CD4-positive, alpha-beta T cell (primary cell): ENCODE measurements around the gene TMEM132A. TPM values are rescaled to one million over a fixed set of nuclear protein-coding genes. Genes with fewer than 3 reads are reported as not detected.

Experiments used
- ATAC-seq: fragments of 200-7000 bp; cut with Tn5 transposase; one replicate; pipeline ENCODE4 v1.10.0; 2022; ENCODE audit warnings: mild to moderate bottlenecking; ENCODE audit not compliant: poor library complexity
- CTCF ChIA-PET: fragments of 350-600 bp; sonication (Branson Sonifier 250); formaldehyde crosslinking; loops from one replicate; lab custom pipeline; 2021; ENCODE audit warnings: antibody characterized with exemption, inconsistent platforms; lab: Charles Lee
- POLR2A ChIA-PET: fragments of 350-600 bp; sonication (Branson Sonifier 250); formaldehyde crosslinking; loops from one replicate; lab custom pipeline; 2021; ENCODE audit warnings: antibody characterized with exemption, inconsistent platforms; lab: Charles Lee
- DNase-seq, 14 experiments: peaks; one replicate each; pipeline ENCODE4 v3.0.0-alpha.2; 2013 to 2020; ENCODE audit warnings: mixed read lengths in 2 of 14
- H3K27ac ChIP-seq, 2 donors: one replicate each; pipeline versions ENCODE4 v1.5.1 to v1.7.0; 2013; ENCODE audit warnings: low read length in 2 of 2, low read depth in 1 of 2, mild to moderate bottlenecking in 1 of 2
- H3K27me3 ChIP-seq, 2 experiments: 1 replicate in 1 of 2; 2 replicates in 1 of 2; pipeline versions ENCODE4 v1.6.1 to v1.7.0; 2013; ENCODE audit warnings: low read length in 2 of 2, control low read depth in 1 of 2, mild to moderate bottlenecking in 1 of 2, moderate library complexity in 1 of 2; ENCODE audit not compliant: insufficient read depth in 2 of 2, control insufficient read depth in 1 of 2
- H3K36me3 ChIP-seq: one replicate; pipeline ENCODE4 v1.6.1; 2013; ENCODE audit warnings: low read length, control low read depth; ENCODE audit not compliant: insufficient read depth
- H3K4me1 ChIP-seq: one replicate; pipeline ENCODE4 v1.6.1; 2013; ENCODE audit warnings: low read length, control low read depth; ENCODE audit not compliant: insufficient read depth
- H3K4me3 ChIP-seq: one replicate; pipeline ENCODE4 v1.5.1; 2013; ENCODE audit warnings: mild to moderate bottlenecking, low read length, moderate library complexity
- H3K9me3 ChIP-seq, 2 experiments: 1 replicate in 1 of 2; 2 replicates in 1 of 2; pipeline versions ENCODE4 v1.6.1 to v1.7.0; 2013; ENCODE audit warnings: low read length in 2 of 2, mild to moderate bottlenecking in 2 of 2, control low read depth in 1 of 2, moderate library complexity in 1 of 2; ENCODE audit not compliant: control insufficient read depth in 1 of 2, insufficient read depth in 1 of 2
- H3K27ac Mint-ChIP-seq: one replicate; pipeline ENCODE4 v1.8.0; 2020; ENCODE audit warnings: mixed read lengths
- H3K27me3 Mint-ChIP-seq: one replicate; pipeline ENCODE4 v1.8.0; 2021; ENCODE audit warnings: mixed read lengths
- H3K36me3 Mint-ChIP-seq: one replicate; pipeline ENCODE4 v1.8.0; 2021; ENCODE audit warnings: low read depth, mixed read lengths
- H3K4me1 Mint-ChIP-seq: one replicate; pipeline ENCODE4 v1.8.0; 2021; ENCODE audit warnings: low read depth, mixed read lengths
- H3K4me3 Mint-ChIP-seq: one replicate; pipeline ENCODE4 v1.8.0; 2020; ENCODE audit warnings: mild to moderate bottlenecking, mixed read lengths
- H3K9me3 Mint-ChIP-seq: one replicate; pipeline ENCODE4 v1.8.0; 2020; ENCODE audit warnings: mixed read lengths
- intact Hi-C, 2 experiments: fragments of 100-400 bp; cut with DNase I in 1 of 2; cut with micrococcal nuclease in 1 of 2; formaldehyde crosslinking; loops; one replicate each; pipeline versions ENCODE4 v1.15.1 to v1.9.0; 2023 to 2025; cut with DNase I, micrococcal nuclease
- total RNA-seq, 174 experiments: library from RNA in 2 of 174; stranded (reverse) in 2 of 174; gene quantifications; one replicate each; pipeline ENCODE4 v1.2.3 and lab custom pipeline; 2021 to 2026
- TF ChIP-seq, protein P1 (sequence below): fragments of 200-600 bp; IDR thresholded peaks from one replicate; pipeline ENCODE4 v1.8.0; 2022; ENCODE audit warnings: antibody characterized with exemption, mild to moderate bottlenecking

Gene TMEM132A
- total RNA-seq, 2 experiments from 2014 or later = not detected

DNA sequence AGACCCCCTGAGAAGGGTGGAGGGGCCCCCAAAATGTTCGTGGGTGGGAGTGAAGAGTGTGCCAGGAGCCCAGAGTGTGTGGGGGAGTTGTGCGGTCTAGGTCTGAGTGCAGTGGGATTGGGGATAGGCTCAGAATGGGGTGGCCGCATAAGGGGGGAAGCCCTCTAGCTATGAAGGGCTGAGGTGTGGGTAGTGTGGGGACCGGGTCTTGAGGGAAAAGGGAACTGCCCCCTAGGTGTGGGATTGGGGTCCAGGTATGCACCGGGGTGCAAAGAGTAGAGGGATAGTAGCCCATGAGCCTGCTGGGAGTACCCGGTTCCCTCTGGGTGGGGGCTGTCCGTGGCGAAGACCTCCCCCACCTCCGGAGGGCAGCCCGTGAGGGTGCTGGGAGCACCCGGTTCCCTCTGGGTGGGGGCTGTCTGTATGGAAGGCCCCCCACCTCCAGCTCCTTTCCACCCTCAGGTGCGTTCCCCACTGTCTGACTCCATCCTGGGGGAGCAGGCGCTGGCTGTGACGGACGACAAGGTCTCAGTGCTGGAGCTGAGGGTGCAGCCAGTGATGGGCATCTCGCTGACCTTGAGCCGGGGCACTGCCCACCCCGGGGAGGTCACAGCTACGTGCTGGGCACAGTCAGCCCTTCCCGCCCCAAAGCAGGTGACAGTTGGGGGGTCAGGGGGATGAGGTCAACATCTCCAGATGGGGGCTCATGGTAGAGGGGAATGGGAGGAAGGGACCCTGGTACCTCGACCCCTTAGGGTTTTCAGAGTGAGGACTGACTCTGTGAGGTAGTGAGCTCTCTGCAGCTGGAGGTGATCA, 10.7 kb downstream of the TMEM132A start:
- Histone ChIP-seq H3K4me3 (no peak overlapping the region), H3K27ac (no peak overlapping the region), H3K27me3 (peaks cover 0 to 5% of the 10 kb centered on the region in 2 experiments), H3K4me1 (no peaks in the 10 kb centered on the region), H3K9me3 (no peaks in the 10 kb centered on the region), H3K36me3 (no peaks in the 10 kb centered on the region)
- Mint-ChIP-seq H3K36me3 (no peaks in the 10 kb centered on the region), H3K4me3 (no peak overlapping the region), H3K4me1 (no peaks in the 10 kb centered on the region), H3K27ac (no peak overlapping the region), H3K9me3 (no peaks in the 10 kb centered on the region), H3K27me3 (no peaks in the 10 kb centered on the region)
- CTCF ChIA-PET = no interaction called here
- POLR2A ChIA-PET = interaction anchor here (0.6 kb wide), 1 partner anchor 140 kb away, joined by 3 read pairs; no protein-coding TSS in a partner anchor
- intact Hi-C loops = no loop called here
- DNase-seq (no peak), ATAC-seq (no peak)
- TF ChIP-seq, protein P1, sequence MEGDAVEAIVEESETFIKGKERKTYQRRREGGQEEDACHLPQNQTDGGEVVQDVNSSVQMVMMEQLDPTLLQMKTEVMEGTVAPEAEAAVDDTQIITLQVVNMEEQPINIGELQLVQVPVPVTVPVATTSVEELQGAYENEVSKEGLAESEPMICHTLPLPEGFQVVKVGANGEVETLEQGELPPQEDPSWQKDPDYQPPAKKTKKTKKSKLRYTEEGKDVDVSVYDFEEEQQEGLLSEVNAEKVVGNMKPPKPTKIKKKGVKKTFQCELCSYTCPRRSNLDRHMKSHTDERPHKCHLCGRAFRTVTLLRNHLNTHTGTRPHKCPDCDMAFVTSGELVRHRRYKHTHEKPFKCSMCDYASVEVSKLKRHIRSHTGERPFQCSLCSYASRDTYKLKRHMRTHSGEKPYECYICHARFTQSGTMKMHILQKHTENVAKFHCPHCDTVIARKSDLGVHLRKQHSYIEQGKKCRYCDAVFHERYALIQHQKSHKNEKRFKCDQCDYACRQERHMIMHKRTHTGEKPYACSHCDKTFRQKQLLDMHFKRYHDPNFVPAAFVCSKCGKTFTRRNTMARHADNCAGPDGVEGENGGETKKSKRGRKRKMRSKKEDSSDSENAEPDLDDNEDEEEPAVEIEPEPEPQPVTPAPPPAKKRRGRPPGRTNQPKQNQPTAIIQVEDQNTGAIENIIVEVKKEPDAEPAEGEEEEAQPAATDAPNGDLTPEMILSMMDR = no peak

DNA sequence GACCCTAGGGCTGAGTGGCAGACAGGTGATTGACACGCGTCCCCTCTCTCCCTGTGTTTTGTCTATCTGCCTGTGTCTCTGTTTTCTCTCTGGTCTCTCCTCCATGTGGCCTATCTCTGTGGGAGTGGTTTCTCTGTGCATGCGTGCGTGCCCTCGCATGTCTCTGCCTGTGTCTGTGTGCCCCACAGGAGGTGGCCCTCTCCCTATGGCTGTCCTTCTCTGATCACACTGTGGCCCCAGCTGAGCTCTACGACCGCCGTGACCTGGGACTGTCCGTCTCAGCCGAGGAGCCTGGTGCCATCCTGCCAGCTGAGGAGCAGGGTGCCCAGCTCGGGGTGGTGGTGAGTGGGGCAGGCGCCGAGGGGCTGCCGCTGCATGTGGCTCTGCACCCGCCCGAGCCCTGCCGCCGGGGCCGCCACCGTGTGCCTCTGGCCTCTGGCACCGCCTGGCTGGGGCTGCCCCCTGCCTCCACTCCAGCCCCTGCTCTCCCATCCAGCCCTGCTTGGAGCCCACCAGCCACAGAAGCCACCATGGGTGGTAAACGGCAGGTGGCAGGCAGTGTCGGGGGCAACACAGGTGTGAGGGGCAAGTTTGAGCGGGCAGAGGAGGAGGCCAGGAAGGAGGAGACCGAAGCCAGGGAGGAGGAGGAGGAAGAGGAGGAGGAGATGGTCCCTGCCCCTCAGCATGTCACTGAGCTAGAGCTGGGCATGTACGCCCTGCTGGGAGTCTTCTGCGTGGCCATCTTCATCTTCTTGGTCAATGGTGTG, 11.6 kb downstream of the TMEM132A start:
- TF ChIP-seq, protein P1 = no peak
- Histone ChIP-seq H3K27me3 (peaks cover 0 to 2% of the 10 kb centered on the region in 2 experiments), H3K4me1 (no peaks in the 10 kb centered on the region)

DNA sequence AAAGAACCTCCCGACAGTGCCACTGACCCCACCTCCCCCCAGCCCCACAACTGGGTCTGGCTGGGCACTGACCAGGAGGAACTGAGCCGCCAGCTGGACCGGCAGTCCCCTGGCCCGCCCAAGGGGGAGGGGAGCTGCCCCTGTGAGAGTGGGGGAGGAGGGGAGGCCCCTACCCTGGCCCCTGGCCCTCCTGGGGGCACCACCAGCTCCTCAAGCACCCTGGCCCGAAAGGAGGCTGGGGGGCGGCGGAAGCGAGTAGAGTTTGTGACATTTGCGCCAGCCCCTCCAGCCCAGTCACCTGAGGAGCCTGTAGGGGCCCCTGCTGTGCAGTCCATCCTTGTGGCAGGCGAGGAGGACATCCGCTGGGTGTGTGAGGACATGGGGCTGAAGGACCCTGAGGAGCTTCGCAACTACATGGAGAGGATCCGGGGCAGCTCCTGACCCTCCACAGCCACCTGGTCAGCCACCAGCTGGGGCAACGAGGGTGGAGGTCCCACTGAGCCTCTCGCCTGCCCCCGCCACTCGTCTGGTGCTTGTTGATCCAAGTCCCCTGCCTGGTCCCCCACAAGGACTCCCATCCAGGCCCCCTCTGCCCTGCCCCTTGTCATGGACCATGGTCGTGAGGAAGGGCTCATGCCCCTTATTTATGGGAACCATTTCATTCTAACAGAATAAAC, 12.3 kb downstream of the TMEM132A start:
- Histone ChIP-seq H3K27me3 (no peaks in the 10 kb centered on the region), H3K27ac (no peak overlapping the region), H3K4me3 (no peak overlapping the region), H3K4me1 (no peaks in the 10 kb centered on the region), H3K9me3 (no peaks in the 10 kb centered on the region), H3K36me3 (no peaks in the 10 kb centered on the region)
- ChIA-PET CTCF (no interaction called here), POLR2A (no interaction called here)
- no peak for DNase-seq
- H3K4me3 Mint-ChIP-seq = no peak overlapping the region
- TF ChIP-seq, protein P1 = no peak
- peaks cover 5% of the 10 kb centered on the region for H3K36me3 Mint-ChIP-seq
- intact Hi-C loops = no loop called here
- H3K27me3 Mint-ChIP-seq = no peaks in the 10 kb centered on the region
- no peak overlapping the region for H3K27ac Mint-ChIP-seq
- ATAC-seq = no peak
- no peaks in the 10 kb centered on the region for H3K4me1 Mint-ChIP-seq
- no peaks in the 10 kb centered on the region for H3K9me3 Mint-ChIP-seq

More for the DNA sequence above, 11.6 kb downstream of the TMEM132A start:
- ATAC-seq (no peak), DNase-seq (no peak)
- CTCF ChIA-PET = no interaction called here
- Histone ChIP-seq H3K9me3 (no peaks in the 10 kb centered on the region), H3K4me3 (no peak overlapping the region), H3K36me3 (no peaks in the 10 kb centered on the region), H3K27ac (no peak overlapping the region)
- POLR2A ChIA-PET = no interaction called here
- no peaks in the 10 kb centered on the region for H3K9me3 Mint-ChIP-seq
- no peaks in the 10 kb centered on the region for H3K36me3 Mint-ChIP-seq
- H3K27me3 Mint-ChIP-seq = no peaks in the 10 kb centered on the region
- H3K4me3 Mint-ChIP-seq = no peak overlapping the region
- intact Hi-C loops = no loop called here
- no peaks in the 10 kb centered on the region for H3K4me1 Mint-ChIP-seq
- no peak overlapping the region for H3K27ac Mint-ChIP-seq
